ENCODE results near the gene PTPN21.

Gene PTPN21

GRCh38 chr14:88504602-88505001, 50.2 kb downstream of the PTPN21 start:
- DNase-seq (ENCODE audit: low read depth), result no peak

GRCh38 chr14:88503754-88504406, 50.9 kb downstream of the PTPN21 start:
- DNase-seq (ENCODE audit: low read depth), result no peak

- DNase-seq (ENCODE audit: low read depth), result no peak
Observed at GRCh38 chr14:88502740-88503139, 52.1 kb downstream of the PTPN21 start.

- no peak for DNase-seq (ENCODE audit: low read depth)
Observed at GRCh38 chr14:88500611-88501010, 54.2 kb downstream of the PTPN21 start.

- DNase-seq (ENCODE audit: low read depth), result no peak
Observed at GRCh38 chr14:88499225-88499624, 55.6 kb downstream of the PTPN21 start.

- DNase-seq (ENCODE audit: low read depth), result no peak
Observed at GRCh38 chr14:88496414-88496813, 58.4 kb downstream of the PTPN21 start.

GRCh38 chr14:88493392-88494185, 61.2 kb downstream of the PTPN21 start:
- DNase-seq (ENCODE audit: low read depth), result no peak

- peak; percentile 74 for DNase-seq (ENCODE audit: low read depth)
Observed at GRCh38 chr14:88492272-88493089, 62.3 kb downstream of the PTPN21 start.

- DNase-seq (ENCODE audit: low read depth), result no peak
Observed at GRCh38 chr14:88490168-88490567, 64.6 kb downstream of the PTPN21 start.

GRCh38 chr14:88488897-88489296, 65.9 kb downstream of the PTPN21 start:
- no peak for DNase-seq (ENCODE audit: low read depth)

- no peak for DNase-seq (ENCODE audit: low read depth)
Observed at GRCh38 chr14:88488081-88488480, 66.7 kb downstream of the PTPN21 start.

GRCh38 chr14:88482524-88482923, 72.3 kb downstream of the PTPN21 start:
- DNase-seq (ENCODE audit: low read depth), result no peak

- DNase-seq (ENCODE audit: low read depth), result peak; percentile 19
Observed at GRCh38 chr14:88481794-88482193, 73.0 kb downstream of the PTPN21 start.

- no peak for DNase-seq (ENCODE audit: low read depth)
Observed at GRCh38 chr14:88481059-88481458, 73.7 kb downstream of the PTPN21 start.

GRCh38 chr14:88479574-88479987, 75.2 kb downstream of the PTPN21 start:
- no peak for DNase-seq (ENCODE audit: low read depth)

- DNase-seq (ENCODE audit: low read depth), result no peak
Observed at GRCh38 chr14:88478931-88479330, 75.9 kb downstream of the PTPN21 start.

GRCh38 chr14:88477513-88478250, 77.1 kb downstream of the PTPN21 start:
- DNase-seq (ENCODE audit: low read depth), result peak; percentile 33

GRCh38 chr14:88476825-88477224, 78.0 kb downstream of the PTPN21 start:
- no peak for DNase-seq (ENCODE audit: low read depth)

GRCh38 chr14:88476214-88476774, 78.5 kb downstream of the PTPN21 start:
- peak; percentile 40 for DNase-seq (ENCODE audit: low read depth)

- no peak for DNase-seq (ENCODE audit: low read depth)
Observed at GRCh38 chr14:88473791-88474190, 81.0 kb downstream of the PTPN21 start.

- peak; percentile 63 for DNase-seq (ENCODE audit: low read depth)
Observed at GRCh38 chr14:88470542-88471440, 84.0 kb downstream of the PTPN21 start.
